ENCODE data around the gene MSH3. TPM values are rescaled to one million over a fixed set of nuclear protein-coding genes. Genes with fewer than 3 reads are reported as not detected.
"Not testable (repeated sequence)": the region's sequence is repeated elsewhere in the genome, so short reads cannot be mapped to it uniquely, and the experiment has no call there.

The MSH3 gene
- total RNA-seq, 1 donor from 2014 or later, result 8.7 TPM

- no peak for DNase-seq
Measured at GRCh38 chr5:80799041-80799440, 144.6 kb downstream of the MSH3 start.

- DNase-seq, result no peak
Measured at GRCh38 chr5:80799573-80799972, 145.1 kb downstream of the MSH3 start.

GRCh38 chr5:80804332-80804731, 149.9 kb downstream of the MSH3 start:
- DNase-seq, result peak; percentile 13

- no peak for DNase-seq
Measured at GRCh38 chr5:80805038-80805437, 150.6 kb downstream of the MSH3 start.

GRCh38 chr5:80806929-80807328, 152.5 kb downstream of the MSH3 start:
- DNase-seq, result no peak

- no peak for DNase-seq
Measured at GRCh38 chr5:80809451-80809850, 155.0 kb downstream of the MSH3 start.

GRCh38 chr5:80810425-80810824, 156.0 kb downstream of the MSH3 start:
- no peak for DNase-seq

- no peak for DNase-seq
Measured at GRCh38 chr5:80816590-80816989, 162.1 kb downstream of the MSH3 start.

GRCh38 chr5:80820685-80821084, 166.2 kb downstream of the MSH3 start:
- DNase-seq, result no peak

GRCh38 chr5:80822640-80823039, 168.2 kb downstream of the MSH3 start:
- DNase-seq, result no peak

- not testable (repeated sequence) for DNase-seq
Measured at GRCh38 chr5:80824159-80824558, 169.7 kb downstream of the MSH3 start.

- DNase-seq, result peak; percentile 57
Measured at GRCh38 chr5:80825786-80826460, 171.5 kb downstream of the MSH3 start.

GRCh38 chr5:80834710-80835109, 180.3 kb downstream of the MSH3 start:
- DNase-seq, result no peak

- DNase-seq, result no peak
Measured at GRCh38 chr5:80835128-80835527, 180.7 kb downstream of the MSH3 start.

GRCh38 chr5:80837679-80838078, 183.2 kb downstream of the MSH3 start:
- no peak for DNase-seq

- not testable (repeated sequence) for DNase-seq
Measured at GRCh38 chr5:80841026-80841797, 186.8 kb downstream of the MSH3 start.

- not testable (repeated sequence) for DNase-seq
Measured at GRCh38 chr5:80846422-80846821, 192.0 kb downstream of the MSH3 start.

GRCh38 chr5:80850168-80850567, 195.7 kb downstream of the MSH3 start:
- DNase-seq, result not testable (repeated sequence)

GRCh38 chr5:80852331-80853245, 198.1 kb downstream of the MSH3 start:
- DNase-seq, result no peak

GRCh38 chr5:80853413-80853812, 199.0 kb downstream of the MSH3 start:
- DNase-seq, result no peak

- DNase-seq, result no peak
Measured at GRCh38 chr5:80854583-80854982, 200.1 kb downstream of the MSH3 start.

- no peak for DNase-seq
Measured at GRCh38 chr5:80860924-80861613, 206.6 kb downstream of the MSH3 start.
